SU-DHL-6 (cell line): ENCODE measurements around the gene DRAM2.

Experiments
- H2AFZ ChIP-seq: fragments of 200-600 bp; sonication (generic); 2 replicates; pipeline ENCODE4 v1.6.1; 2014; ENCODE audit warnings: low read depth, mild to moderate bottlenecking, moderate library complexity, mixed read lengths, antibody characterized with exemption, low read length; ENCODE audit not compliant: severe bottlenecking
- H3F3A ChIP-seq: fragments of 200-600 bp; shearing (Covaris generic); 2 replicates; pipeline ENCODE4 v1.6.0; 2016; ENCODE audit warnings: antibody characterized with exemption, mild to moderate bottlenecking; ENCODE audit not compliant: insufficient read depth
- H3K27ac ChIP-seq: fragments of 200-600 bp; sonication (generic); 2 replicates; pipeline ENCODE4 v1.5.1; 2016; ENCODE audit warnings: low read depth, mild to moderate bottlenecking, low read length, moderate library complexity, mixed read lengths
- H3K27me3 ChIP-seq: fragments of 200-600 bp; sonication (generic), shearing (Covaris generic); 2 replicates; pipeline ENCODE4 v1.6.0; 2014; ENCODE audit warnings: mild to moderate bottlenecking, low read length
- H3K36me3 ChIP-seq: fragments of 200-600 bp; sonication (generic); 2 replicates; pipeline ENCODE4 v1.6.1; 2014; ENCODE audit warnings: mild to moderate bottlenecking, low read length, mixed read lengths
- H3K4me2 ChIP-seq: fragments of 300-600, 200-600 bp; shearing (Covaris generic), sonication (generic); 2 replicates; pipeline ENCODE4 v1.6.0; 2014; ENCODE audit warnings: low read length, low read depth, mild to moderate bottlenecking; ENCODE audit not compliant: poor library complexity, severe bottlenecking
- H3K4me3 ChIP-seq: fragments of 200-600 bp; sonication (generic); 2 replicates; pipeline ENCODE4 v1.5.1; 2014; ENCODE audit warnings: antibody characterized with exemption, low read length, mild to moderate bottlenecking, mixed read lengths; ENCODE audit not compliant: insufficient read depth, poor library complexity, severe bottlenecking
- H3K79me2 ChIP-seq: fragments of 200-600 bp; sonication (generic); 2 replicates; pipeline ENCODE4 v1.6.1; 2014; ENCODE audit warnings: mild to moderate bottlenecking, low read length, moderate library complexity; ENCODE audit not compliant: insufficient read depth
- H3K9ac ChIP-seq: fragments of 200-600 bp; sonication (generic); 2 replicates; pipeline ENCODE4 v1.7.0; 2014; ENCODE audit warnings: mild to moderate bottlenecking, low read length
- H3K9me2 ChIP-seq: fragments of 200-600 bp; sonication (generic); replicated peaks from 2 replicates; pipeline ENCODE4 v1.6.1; 2014; ENCODE audit warnings: low read length; ENCODE audit not compliant: insufficient read depth
- H3K9me3 ChIP-seq: fragments of 200-600 bp; sonication (generic); 2 replicates; pipeline ENCODE4 v1.6.1; 2014; ENCODE audit warnings: low read length, mixed read lengths; ENCODE audit not compliant: insufficient read depth
- H4K20me1 ChIP-seq: fragments of 200-600 bp; sonication (generic); 2 replicates; pipeline ENCODE4 v1.6.1; 2014; ENCODE audit warnings: low read depth, mild to moderate bottlenecking, antibody characterized with exemption, low read length, moderate library complexity, mixed read lengths
- CTCF ChIP-seq: fragments of 200-600 bp; sonication (generic); IDR thresholded peaks from one replicate; pipeline ENCODE4 v1.5.1; 2017; ENCODE audit warnings: antibody characterized with exemption, mild to moderate bottlenecking, low read length, moderate library complexity; ENCODE audit not compliant: insufficient read depth, poor library complexity, severe bottlenecking
- EZH2phosphoT487 ChIP-seq: fragments of 200-600 bp; sonication (generic), shearing (Covaris generic); conservative IDR thresholded peaks from 2 replicates; pipeline ENCODE4 v1.6.1; 2018; ENCODE audit warnings: mild to moderate bottlenecking, antibody characterized with exemption, low read length, moderate library complexity, mixed read lengths

DRAM2 gene

GRCh38 chr1:111157431-111157830 is 17.5 kb upstream of the DRAM2 start:
- Histone ChIP-seq H3K79me2 (peaks cover 94% of the 10 kb centered on the region), H3K36me3 (peaks cover 78% of the 10 kb centered on the region), H3K9ac (no peak overlapping the region), H3K4me3 (no peak overlapping the region), H2AFZ (no peak overlapping the region), H3K9me2 (no peaks in the 10 kb centered on the region), H4K20me1 (peaks cover 39% of the 10 kb centered on the region), H3K4me2 (no peak overlapping the region), H3K27ac (no peak overlapping the region), H3K27me3 (no peaks in the 10 kb centered on the region), H3F3A (peaks cover 23% of the 10 kb centered on the region; the same call in 1 of the 2 replicates), H3K9me3 (no peaks in the 10 kb centered on the region)
- TF ChIP-seq CTCF = no peak
- TF ChIP-seq EZH2phosphoT487 = no peak

GRCh38 chr1:111154021-111154999 is 14.4 kb upstream of the DRAM2 start:
- H3K9me3 ChIP-seq = no peaks in the 10 kb centered on the region
- H3K27me3 ChIP-seq = no peaks in the 10 kb centered on the region
- H3K9me2 ChIP-seq = no peaks in the 10 kb centered on the region
- no peak overlapping the region for H3K4me3 ChIP-seq
- peak overlapping the region; percentile 18 for H3K4me2 ChIP-seq
- H3K9ac ChIP-seq = no peak overlapping the region
- H3K27ac ChIP-seq = no peak overlapping the region; the same call in 1 of the 2 replicates
- peaks cover 21% of the 10 kb centered on the region; the same call in 1 of the 2 replicates for H3F3A ChIP-seq
- H3K36me3 ChIP-seq = peaks cover 74% of the 10 kb centered on the region
- no peak for TF ChIP-seq CTCF
- TF ChIP-seq EZH2phosphoT487 = no peak
- H3K79me2 ChIP-seq = peaks cover 96% of the 10 kb centered on the region
- H2AFZ ChIP-seq = no peak overlapping the region
- peaks cover 28% of the 10 kb centered on the region for H4K20me1 ChIP-seq

GRCh38 chr1:111151838-111152237 is 11.9 kb upstream of the DRAM2 start:
- H2AFZ ChIP-seq = no peak overlapping the region
- TF ChIP-seq EZH2phosphoT487 (no peak), CTCF (no peak)
- peaks cover 81% of the 10 kb centered on the region for H3K36me3 ChIP-seq
- no peak overlapping the region for H3K4me3 ChIP-seq
- no peaks in the 10 kb centered on the region for H3K27me3 ChIP-seq
- H3K4me2 ChIP-seq = peak overlapping the region; percentile 34
- peak overlapping the region; percentile 34 for H3K27ac ChIP-seq
- H4K20me1 ChIP-seq = peaks cover 18% of the 10 kb centered on the region
- no peak overlapping the region for H3K9ac ChIP-seq
- H3F3A ChIP-seq = peaks cover 19% of the 10 kb centered on the region; the same call in 1 of the 2 replicates
- no peaks in the 10 kb centered on the region for H3K9me3 ChIP-seq
- no peaks in the 10 kb centered on the region for H3K9me2 ChIP-seq
- H3K79me2 ChIP-seq = peaks cover 99% of the 10 kb centered on the region
